K562 treated with DMSO at 1 percent for 4 hours (cell line): ENCODE results near the gene C17orf78. TPM values are rescaled to one million over a fixed set of nuclear protein-coding genes. Genes with fewer than 3 reads are reported as not detected.

Experiments used
- total RNA-seq: library from RNA; unstranded; fragments of 300-600 nt; gene quantifications from 2 replicates; pipeline ENCODE4 v1.2.3, GENCODE V29; 2022; ENCODE audit not compliant: insufficient read depth

Gene C17orf78
- not detected in 2 replicates for total RNA-seq

DNA sequence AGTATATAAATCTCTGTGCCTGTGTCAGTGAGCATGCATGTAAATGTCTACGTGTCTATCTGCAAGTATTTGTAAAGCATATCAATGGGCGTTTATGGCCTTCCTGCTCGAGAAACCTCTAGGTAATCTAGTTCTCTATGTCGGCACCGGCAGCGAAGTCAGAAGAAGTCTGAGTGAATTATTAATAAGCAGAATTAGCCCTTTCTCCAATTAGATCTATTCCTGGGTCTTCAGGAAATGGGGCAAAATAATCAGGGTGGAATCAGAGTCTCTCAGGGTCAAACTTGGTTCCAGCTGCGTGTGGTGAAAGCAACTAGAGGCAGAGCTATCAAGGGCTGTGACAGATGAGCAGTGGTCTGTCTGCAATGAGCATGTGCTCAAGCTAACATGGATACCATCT is at the start of gene C17orf78:
Gene C17orf78 (plus strand): TSS at position 280 of the 400 bp plus-strand sequence. CDS start 108 bp downstream, at position 388.

GRCh38 chr17:37406635-37407461 is 31.1 kb downstream of the C17orf78 start, which contains the start of the genes ACACA and TADA2A:
ACACA (minus strand) TSS chr17:37406836; CDS start chr17:37406299, 537 bp downstream.
TADA2A (plus strand) TSS chr17:37406886; CDS start chr17:37411366, 4,480 bp downstream.

Other genes with a start within 250 kb of the C17orf78 start
- gene ACACA, start 30.9 kb downstream of the C17orf78 start, total RNA-seq: 31.9 and 33.6 TPM in 2 replicates
- 8.2 and 9.0 TPM in 2 replicates for gene TADA2A, start 30.9 kb downstream of the C17orf78 start, total RNA-seq
- 26.5 and 42.5 TPM in 2 replicates for gene DUSP14, start 113.9 kb downstream of the C17orf78 start, total RNA-seq
- gene SYNRG, start 233.4 kb downstream of the C17orf78 start, total RNA-seq: 16.1 and 21.9 TPM in 2 replicates